Hepatocyte (in vitro differentiated cells): ENCODE measurements around the gene CFAP221. TPM values are rescaled to one million over a fixed set of nuclear protein-coding genes. Genes with fewer than 3 reads are reported as not detected.

ENCODE experiments used
- DNase-seq: peaks from one replicate; pipeline ENCODE4 v3.0.0-alpha.2; 2016; ENCODE audit warnings: low spot score
- H2AFZ ChIP-seq: fragments of 200-600 bp; sonication (generic); 2 replicates; pipeline ENCODE4 v1.6.0; 2016; ENCODE audit warnings: antibody characterized with exemption, mild to moderate bottlenecking
- H3K27ac ChIP-seq: fragments of 200-600 bp; sonication (generic); 2 replicates; pipeline ENCODE4 v1.5.1; 2016; ENCODE audit warnings: mild to moderate bottlenecking
- H3K27me3 ChIP-seq: fragments of 200-600 bp; sonication (generic); 2 replicates; pipeline ENCODE4 v1.6.1; 2016
- H3K36me3 ChIP-seq: fragments of 200-600 bp; sonication (generic); replicated peaks from 2 replicates; pipeline ENCODE4 v1.5.1; 2016; ENCODE audit warnings: low read depth; ENCODE audit not compliant: insufficient read depth
- H3K4me1 ChIP-seq: fragments of 200-600 bp; sonication (generic); 2 replicates; pipeline ENCODE4 v1.5.1; 2016; ENCODE audit warnings: mild to moderate bottlenecking, moderate library complexity; ENCODE audit not compliant: insufficient read depth
- H3K4me2 ChIP-seq: fragments of 200-600 bp; sonication (generic); 2 replicates; pipeline ENCODE4 v1.6.0; 2016
- H3K4me3 ChIP-seq: fragments of 200-600 bp; sonication (generic); 2 replicates; pipeline ENCODE4 v1.5.1; 2016; ENCODE audit warnings: mild to moderate bottlenecking
- H3K79me2 ChIP-seq: fragments of 200-600 bp; sonication (generic); 2 replicates; pipeline ENCODE4 v1.6.0; 2017; ENCODE audit warnings: mild to moderate bottlenecking
- H3K9me2 ChIP-seq: fragments of 200-600 bp; sonication (generic); replicated peaks from 2 replicates; pipeline ENCODE4 v1.6.0; 2017; ENCODE audit warnings: mild to moderate bottlenecking; ENCODE audit not compliant: insufficient read depth
- H3K9me3 ChIP-seq: fragments of 200-600 bp; sonication (generic); 2 replicates; pipeline ENCODE4 v1.5.1; 2016; ENCODE audit warnings: low read depth, mild to moderate bottlenecking
- H4K20me1 ChIP-seq: fragments of 200-600 bp; sonication (generic); 2 replicates; pipeline ENCODE4 v1.6.0; 2016; ENCODE audit warnings: mild to moderate bottlenecking; ENCODE audit not compliant: insufficient read depth, poor library complexity, severe bottlenecking
- EZH2 ChIP-seq: fragments of 200-600 bp; sonication (generic); IDR thresholded peaks from 2 replicates; pipeline ENCODE4 v1.6.1; 2016; ENCODE audit warnings: antibody characterized with exemption, mild to moderate bottlenecking, borderline replicate concordance
- EZH2phosphoT487 ChIP-seq: fragments of 200-600 bp; sonication (generic); IDR thresholded peaks from one replicate; pipeline ENCODE4 v1.6.1; 2018; ENCODE audit warnings: antibody characterized with exemption, mild to moderate bottlenecking, low read depth, moderate library complexity; ENCODE audit not compliant: unreplicated experiment, severe bottlenecking
- WGBS: methylation state at CpG from one replicate; pipeline ENCODE4 v1.1.6; 2016; ENCODE audit warnings: low lambda C conversion rate; ENCODE audit errors: missing lambda C conversion rate; 5-methylcytosine and 5-hydroxymethylcytosine counted together
- polyA plus RNA-seq: library from polyadenylated mRNA; unstranded; fragments of >200 nt; fragmentation: Nextera tagmentation; extraction: Ambion mirVana; gene quantifications from 2 replicates; pipeline ENCODE4 v1.2.1, GENCODE V29; 2016
- total RNA-seq: library from RNA; depleted of rRNA; stranded (reverse); fragments of >200 nt; gene quantifications from 2 replicates; pipeline ENCODE4 v1.2.3, GENCODE V29; 2014
- TF ChIP-seq, protein P1 (sequence below): fragments of 200-600 bp; sonication (generic); IDR thresholded peaks from 2 replicates; pipeline ENCODE4 v1.5.1; 2016; ENCODE audit warnings: antibody characterized with exemption, mild to moderate bottlenecking; ENCODE audit not compliant: poor library complexity

Gene CFAP221
- total and polyA plus RNA-seq, 2 experiments from 2014 or later = 3.3 to 3.4 TPM

- H3K4me1 ChIP-seq = peaks cover 6% of the 10 kb centered on the region
- no peaks in the 10 kb centered on the region for H3K36me3 ChIP-seq
- DNase-seq = no peak
- H3K4me2 ChIP-seq = no peak overlapping the region
- no peak overlapping the region for H3K27ac ChIP-seq
- TF ChIP-seq, protein P1, sequence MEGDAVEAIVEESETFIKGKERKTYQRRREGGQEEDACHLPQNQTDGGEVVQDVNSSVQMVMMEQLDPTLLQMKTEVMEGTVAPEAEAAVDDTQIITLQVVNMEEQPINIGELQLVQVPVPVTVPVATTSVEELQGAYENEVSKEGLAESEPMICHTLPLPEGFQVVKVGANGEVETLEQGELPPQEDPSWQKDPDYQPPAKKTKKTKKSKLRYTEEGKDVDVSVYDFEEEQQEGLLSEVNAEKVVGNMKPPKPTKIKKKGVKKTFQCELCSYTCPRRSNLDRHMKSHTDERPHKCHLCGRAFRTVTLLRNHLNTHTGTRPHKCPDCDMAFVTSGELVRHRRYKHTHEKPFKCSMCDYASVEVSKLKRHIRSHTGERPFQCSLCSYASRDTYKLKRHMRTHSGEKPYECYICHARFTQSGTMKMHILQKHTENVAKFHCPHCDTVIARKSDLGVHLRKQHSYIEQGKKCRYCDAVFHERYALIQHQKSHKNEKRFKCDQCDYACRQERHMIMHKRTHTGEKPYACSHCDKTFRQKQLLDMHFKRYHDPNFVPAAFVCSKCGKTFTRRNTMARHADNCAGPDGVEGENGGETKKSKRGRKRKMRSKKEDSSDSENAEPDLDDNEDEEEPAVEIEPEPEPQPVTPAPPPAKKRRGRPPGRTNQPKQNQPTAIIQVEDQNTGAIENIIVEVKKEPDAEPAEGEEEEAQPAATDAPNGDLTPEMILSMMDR = no peak
- no peak for TF ChIP-seq EZH2
- no peak for TF ChIP-seq EZH2phosphoT487
- no peaks in the 10 kb centered on the region for H3K9me2 ChIP-seq
- 83% methylated on average over 16 of the region's 19 CpGs for WGBS
- H3K27me3 ChIP-seq = no peaks in the 10 kb centered on the region
- H4K20me1 ChIP-seq = no peaks in the 10 kb centered on the region
- no peaks in the 10 kb centered on the region for H3K9me3 ChIP-seq
- peak overlapping the region; percentile 7 for H2AFZ ChIP-seq
- peaks cover 18% of the 10 kb centered on the region for H3K79me2 ChIP-seq
- no peak overlapping the region for H3K4me3 ChIP-seq
These were observed 133.9 kb downstream of the CFAP221 start for GRCh38 chr2:119678021-119678656.

- no peaks in the 10 kb centered on the region for H3K36me3 ChIP-seq
- peaks cover 6% of the 10 kb centered on the region for H3K4me1 ChIP-seq
- peak overlapping the region; percentile 78 for H3K4me2 ChIP-seq
- H3K9me3 ChIP-seq = no peaks in the 10 kb centered on the region
- no peaks in the 10 kb centered on the region for H4K20me1 ChIP-seq
- peak overlapping the region; percentile 55 for H2AFZ ChIP-seq
- H3K27ac ChIP-seq = peak overlapping the region; percentile 23
- H3K4me3 ChIP-seq = peak overlapping the region; percentile 77
- WGBS = 5% methylated on average over 9 of the region's 9 CpGs
- H3K27me3 ChIP-seq = no peaks in the 10 kb centered on the region
- no peaks in the 10 kb centered on the region for H3K9me2 ChIP-seq
- TF ChIP-seq, protein P1 = no peak
- TF ChIP-seq EZH2phosphoT487 (no peak), EZH2 (no peak)
- no peak for DNase-seq
- H3K79me2 ChIP-seq = peaks cover 18% of the 10 kb centered on the region
These were observed 135.2 kb downstream of the CFAP221 start for GRCh38 chr2:119679526-119679837.

DNA sequence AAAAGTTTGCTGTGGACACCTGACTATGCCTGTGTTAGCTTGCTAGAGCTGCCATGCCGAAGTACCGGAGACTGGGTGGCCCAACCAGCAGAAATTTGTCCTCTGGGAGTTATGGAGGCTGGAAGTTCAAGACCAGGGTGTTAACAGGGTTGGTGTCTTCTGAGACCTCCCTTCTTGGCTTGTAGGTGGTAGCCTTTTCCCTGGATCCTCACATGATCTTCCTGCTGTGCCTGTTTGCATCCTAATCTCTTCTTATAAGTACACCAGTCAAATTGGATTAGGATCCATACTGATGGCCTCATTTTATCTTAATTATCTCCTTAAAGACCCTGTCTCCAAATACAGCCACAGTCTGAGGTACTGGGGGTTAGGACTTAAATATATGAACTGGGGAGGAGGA is 135.6 kb downstream of the CFAP221 start:
- Histone ChIP-seq H3K79me2 (peaks cover 18% of the 10 kb centered on the region), H3K27ac (peak overlapping the region; percentile 23), H3K27me3 (no peaks in the 10 kb centered on the region), H3K4me3 (peak overlapping the region; percentile 77), H3K4me2 (peak overlapping the region; percentile 78), H2AFZ (peak overlapping the region; percentile 55), H3K36me3 (no peaks in the 10 kb centered on the region), H3K4me1 (peaks cover 6% of the 10 kb centered on the region), H3K9me2 (no peaks in the 10 kb centered on the region), H3K9me3 (no peaks in the 10 kb centered on the region), H4K20me1 (no peaks in the 10 kb centered on the region)
- 87% methylated on average over 2 of the region's 2 CpGs for WGBS
- TF ChIP-seq, protein P1 = no peak
- TF ChIP-seq EZH2phosphoT487 = no peak
- TF ChIP-seq EZH2 = no peak
- no peak for DNase-seq
